Common myeloid progenitor, CD34-positive (primary cell): ENCODE data around the gene MAPK12.

Source experiments
- CTCF ChIA-PET: fragments of 350-600 bp; sonication (Branson Sonifier 250); formaldehyde crosslinking; loops from one replicate; lab custom pipeline; 2021; ENCODE audit warnings: antibody characterized with exemption; lab: Charles Lee
- POLR2A ChIA-PET: fragments of 350-600 bp; sonication (Branson Sonifier 250); formaldehyde crosslinking; loops from one replicate; lab custom pipeline; 2021; ENCODE audit warnings: antibody characterized with exemption; lab: Charles Lee
- DNase-seq, 3 donors: peaks; one replicate each; pipeline versions ENCODE4 v3.0.0 to v3.0.0-alpha.2; 2013
- H3K27ac ChIP-seq, 2 experiments: 1 replicate in 1 of 2; 2 replicates in 1 of 2; pipeline ENCODE4 v1.7.0; 2013; ENCODE audit warnings: inconsistent platforms in 2 of 2, low read length in 2 of 2, mild to moderate bottlenecking in 2 of 2, low read depth in 1 of 2, moderate library complexity in 1 of 2; ENCODE audit not compliant: severe bottlenecking in 2 of 2, insufficient read depth in 1 of 2, poor library complexity in 1 of 2
- H3K27me3 ChIP-seq, 5 experiments: replicated peaks in 2 of 5; 1 replicate in 3 of 5; 2 replicates in 2 of 5; pipeline versions ENCODE4 v1.6.1 to v1.7.0; 2013; ENCODE audit warnings: low read length in 4 of 5, mild to moderate bottlenecking in 2 of 5, moderate library complexity in 2 of 5, inconsistent platforms in 1 of 5; ENCODE audit not compliant: insufficient read depth in 5 of 5, control insufficient read depth in 4 of 5
- H3K36me3 ChIP-seq, 4 experiments: 1 replicate in 2 of 4; 2 replicates in 2 of 4; pipeline versions ENCODE4 v1.6.1 to v1.7.0; 2013; ENCODE audit warnings: low read length in 3 of 4, control low read depth in 1 of 4, mild to moderate bottlenecking in 1 of 4; ENCODE audit not compliant: control insufficient read depth in 4 of 4, insufficient read depth in 4 of 4
- H3K4me1 ChIP-seq, 4 experiments: 1 replicate in 3 of 4; 2 replicates in 1 of 4; pipeline versions ENCODE4 v1.6.1 to v1.7.1; 2013; ENCODE audit warnings: low read length in 3 of 4, mild to moderate bottlenecking in 3 of 4, control low read depth in 1 of 4, inconsistent platforms in 1 of 4, moderate library complexity in 1 of 4; ENCODE audit not compliant: control insufficient read depth in 4 of 4, insufficient read depth in 4 of 4; ENCODE audit errors: control extremely low read depth in 1 of 4
- H3K4me3 ChIP-seq, 7 experiments: 1 replicate in 4 of 7; 2 replicates in 3 of 7; pipeline versions ENCODE4 v1.5.1 to v1.7.0; 2013; ENCODE audit warnings: mild to moderate bottlenecking in 7 of 7, low read length in 6 of 7, moderate library complexity in 6 of 7, inconsistent platforms in 2 of 7, low read depth in 2 of 7, control low read depth in 1 of 7; ENCODE audit not compliant: insufficient read depth in 4 of 7, control insufficient read depth in 1 of 7; ENCODE audit errors: extremely low read depth in 1 of 7
- H3K9me3 ChIP-seq, 5 experiments: 1 replicate in 4 of 5; 2 replicates in 1 of 5; pipeline versions ENCODE4 v1.6.1 to v1.7.1; 2013; ENCODE audit warnings: low read length in 4 of 5, mild to moderate bottlenecking in 2 of 5, inconsistent platforms in 1 of 5, low read depth in 1 of 5, moderate library complexity in 1 of 5; ENCODE audit not compliant: control insufficient read depth in 4 of 5, insufficient read depth in 2 of 5; ENCODE audit errors: control extremely low read depth in 1 of 5
- WGBS: methylation state at CpG from one replicate; pipeline ENCODE4 v1.1.5; 2013; ENCODE audit not compliant: insufficient coverage; 5-methylcytosine and 5-hydroxymethylcytosine counted together

The MAPK12 gene

DNA sequence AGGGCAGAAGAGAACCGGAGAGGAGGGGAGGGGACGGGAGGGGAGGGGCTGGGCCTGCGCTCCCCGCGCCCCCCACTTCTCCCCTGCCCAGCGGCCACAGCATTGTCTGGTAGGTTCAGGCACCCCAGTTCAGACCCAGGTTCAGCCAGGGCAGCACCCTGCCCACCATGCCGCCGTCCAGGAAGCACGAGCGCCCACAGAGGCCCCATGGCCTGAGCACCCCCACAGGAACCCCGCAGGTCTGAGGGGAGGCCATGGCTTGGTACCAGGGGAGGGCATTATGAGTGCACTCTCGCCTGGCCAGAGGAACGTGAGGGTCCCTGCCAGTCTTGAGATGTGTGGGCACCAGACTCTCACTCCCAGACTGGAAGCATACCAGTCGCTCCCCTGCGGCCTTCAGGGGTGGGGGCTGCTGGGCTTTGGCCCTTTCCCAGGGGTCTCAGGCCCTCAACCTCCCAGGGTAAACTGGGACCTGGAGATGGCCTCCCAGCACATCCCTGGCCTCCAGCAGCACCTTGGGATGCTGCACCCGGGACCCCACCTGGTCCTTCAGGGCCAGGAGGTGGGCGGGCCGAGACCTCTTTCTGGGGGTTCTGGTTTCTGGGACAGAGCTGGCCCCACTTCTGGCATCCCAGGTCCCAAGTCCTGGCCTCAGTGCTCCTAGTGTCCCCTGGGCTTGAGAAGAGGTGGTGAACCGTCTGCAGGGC lies 46.6 kb upstream of the MAPK12 start:
- peak overlapping the region in 1 of 2 experiments; percentile 34 for H3K27ac ChIP-seq
- ChIA-PET CTCF (interaction anchor here (1.7 to 4.3 kb wide), 3 partner anchors 20 to 35 kb away, joined by 3 to 24 read pairs (median 15); partner anchors contain the start of gene DENND6B), POLR2A (interaction anchor here (1.4 to 2.2 kb wide), 2 partner anchors 14 to 18 kb away, joined by 5 to 6 read pairs; no protein-coding TSS in a partner anchor)
- DNase-seq = peak in 1 of 3 donors; percentile 50
- H3K9me3 ChIP-seq = no peaks in the 10 kb centered on the region
- peaks cover 0 to 68% (median 60%) of the 10 kb centered on the region in 4 experiments for H3K4me1 ChIP-seq
- peak overlapping the region in 3 of 7 experiments; percentile 40 to 52 (median 52) for H3K4me3 ChIP-seq
- 27% methylated on average over 15 of the region's 19 CpGs for WGBS
- peaks cover 0 to 5% (median 2%) of the 10 kb centered on the region in 4 experiments for H3K36me3 ChIP-seq
- H3K27me3 ChIP-seq = no peaks in the 10 kb centered on the region

DNA sequence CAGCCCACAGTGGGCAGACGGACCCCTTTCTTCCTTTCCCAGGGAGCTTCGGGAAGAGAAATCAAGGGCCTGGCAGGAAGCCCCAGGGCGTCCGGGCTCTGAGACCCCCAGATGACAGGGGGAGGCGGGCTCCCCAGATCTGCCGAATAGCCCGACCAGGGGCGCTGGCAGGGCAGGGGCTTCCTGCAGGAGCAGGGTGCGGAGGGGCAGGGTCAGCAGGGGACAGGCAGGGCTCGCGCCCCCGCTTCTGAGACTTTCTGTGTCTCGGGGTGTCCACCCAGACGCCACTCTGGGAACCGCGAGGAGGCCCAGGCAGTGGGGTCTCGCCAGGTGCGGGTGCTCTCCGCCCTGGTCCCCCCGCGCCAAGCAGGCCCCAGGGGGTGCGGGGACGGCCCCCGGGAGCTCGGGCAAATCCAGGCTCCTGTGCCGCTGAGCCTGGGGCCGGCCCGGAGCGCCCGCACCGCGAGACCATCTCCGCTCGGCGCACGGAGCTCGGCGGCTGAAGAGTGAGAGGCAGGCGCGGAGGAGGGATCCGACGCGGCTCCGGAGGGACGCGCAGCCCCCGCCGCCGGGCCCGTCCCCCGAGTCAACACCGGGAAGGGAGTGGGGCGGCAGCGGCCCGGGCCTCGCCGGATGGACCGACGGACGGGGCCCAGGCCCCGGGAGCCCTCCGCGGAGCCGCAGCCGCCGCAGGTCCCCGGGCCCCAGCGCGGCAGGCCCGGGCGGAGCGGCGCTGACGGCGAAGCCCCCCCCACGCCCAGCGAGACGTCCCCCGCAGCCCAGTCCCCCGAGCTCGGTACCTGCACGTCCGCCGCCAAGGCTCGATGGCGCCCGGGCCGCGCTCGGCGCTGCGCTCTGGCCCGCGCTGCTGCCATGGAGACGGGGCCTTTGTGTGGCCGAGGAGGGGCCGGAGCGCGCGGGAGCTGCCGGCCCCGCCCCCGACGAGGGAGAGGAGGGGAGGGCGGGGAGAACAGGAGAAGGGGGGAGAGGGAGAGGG lies 45.6 kb upstream of the MAPK12 start, which contains the start of gene PLXNB2:
Gene PLXNB2 (minus strand): TSS at position 894 of the 997 bp plus-strand sequence. CDS start 17,062 bp downstream, outside the sequence.
- peak within 1 kb of the TSS; percentile 59 to 86 (median 80) for H3K4me3 ChIP-seq
- ChIA-PET CTCF (interaction anchor here (0.6 to 5.3 kb wide), 7 partner anchors 10 to 54 kb away, joined by 3 to 37 read pairs (median 9); partner anchors contain the start of gene DENND6B), POLR2A (interaction anchor here (0.5 to 6.2 kb wide), 5 partner anchors 8 to 31 kb away, joined by 3 to 33 read pairs (median 5); no protein-coding TSS in a partner anchor)
- peak within 1 kb of the TSS; percentile 40 to 71 for H3K27ac ChIP-seq
- peaks cover 0 to 4% (median 2%) of the 10 kb centered on the region in 4 experiments for H3K36me3 ChIP-seq
- peaks cover 0 to 75% (median 66%) of the 10 kb centered on the region in 4 experiments for H3K4me1 ChIP-seq
- 0% methylated on average over 70 of the region's 105 CpGs for WGBS
- no peaks in the 10 kb centered on the region for H3K9me3 ChIP-seq
- DNase-seq = peak; percentile 52 to 76 (median 71)
- no peaks in the 10 kb centered on the region for H3K27me3 ChIP-seq

DNA sequence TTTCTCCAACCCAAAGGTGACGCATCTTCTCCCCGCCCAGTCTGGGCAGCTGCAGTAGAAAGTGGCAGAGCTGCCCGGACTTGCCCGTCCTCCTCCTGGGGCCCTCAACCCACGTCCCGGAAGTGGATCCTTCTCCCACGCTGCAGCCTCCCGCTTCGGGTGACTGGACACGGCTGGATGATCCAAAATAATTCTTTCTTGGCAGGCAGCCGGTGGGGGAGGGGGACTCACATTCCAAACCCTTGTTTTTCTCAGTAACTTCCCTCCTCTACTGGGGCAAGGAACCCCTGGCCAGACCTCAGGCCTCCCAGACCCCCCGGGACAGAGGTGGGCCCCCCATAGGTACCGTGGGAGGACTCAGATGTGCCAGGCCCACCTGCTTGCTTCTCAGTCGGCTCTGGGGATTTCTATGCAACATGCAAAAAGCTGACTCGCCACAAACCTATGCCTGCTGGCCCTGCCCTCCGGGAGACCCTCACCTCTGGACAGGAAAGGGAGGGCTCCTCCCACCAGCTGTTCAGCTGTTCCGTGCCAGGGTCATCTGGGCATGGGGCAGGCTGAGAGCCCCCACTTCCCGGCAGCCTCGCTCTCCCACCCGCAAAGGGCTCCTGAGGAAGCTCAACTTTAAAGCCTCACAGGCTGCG lies 44.6 kb upstream of the MAPK12 start:
- peak overlapping the region; percentile 5 to 86 (median 80) for H3K4me3 ChIP-seq
- 18% methylated on average over 15 of the region's 21 CpGs for WGBS
- ChIA-PET POLR2A (interaction anchor here (2.2 to 6.2 kb wide), 2 partner anchors 9 to 12 kb away, joined by 5 to 33 read pairs; no protein-coding TSS in a partner anchor), CTCF (interaction anchor here (0.7 to 5.3 kb wide), 9 partner anchors 9 to 53 kb away, joined by 3 to 37 read pairs (median 5); partner anchors contain the start of gene DENND6B)
- no peaks in the 10 kb centered on the region for H3K9me3 ChIP-seq
- H3K27me3 ChIP-seq = no peaks in the 10 kb centered on the region
- H3K4me1 ChIP-seq = peaks cover 0 to 85% (median 76%) of the 10 kb centered on the region in 4 experiments
- DNase-seq = peak in 1 of 3 donors; percentile 18
- peaks cover 0 to 2% (median 0%) of the 10 kb centered on the region in 4 experiments for H3K36me3 ChIP-seq
- H3K27ac ChIP-seq = peak overlapping the region in 1 of 2 experiments; percentile 68

DNA sequence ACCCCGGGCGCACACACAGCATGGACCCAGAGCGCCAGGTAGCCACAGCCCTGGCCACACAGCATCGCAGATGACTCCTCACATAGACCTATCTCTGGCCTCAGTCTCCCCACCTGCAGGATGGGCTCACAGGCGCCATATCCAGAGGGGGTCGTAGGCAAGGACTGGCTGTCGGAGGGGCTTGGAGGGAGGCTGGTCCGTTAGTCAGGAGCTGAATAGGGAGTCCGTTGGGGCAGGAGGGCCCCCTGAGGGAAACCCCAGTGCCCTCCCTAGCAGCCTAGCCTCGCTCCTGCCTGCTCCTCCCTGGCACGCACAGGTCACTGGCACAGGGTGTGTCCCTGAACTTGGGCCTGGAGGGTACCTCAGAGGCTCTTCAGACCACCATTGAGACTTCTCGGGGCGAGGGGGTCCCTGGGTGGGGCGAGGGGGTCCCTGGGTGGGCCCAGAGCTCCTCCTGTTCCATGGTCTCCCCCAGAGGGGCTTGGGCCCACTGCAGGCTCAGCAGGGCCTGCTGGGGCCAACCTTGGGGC lies 44.0 kb upstream of the MAPK12 start:
- CTCF ChIA-PET = interaction anchor here (0.7 to 6.0 kb wide), 10 partner anchors 8 to 36 kb away, joined by 3 to 37 read pairs (median 7); partner anchors contain the start of gene DENND6B
- H3K4me1 ChIP-seq = peaks cover 0 to 88% (median 82%) of the 10 kb centered on the region in 4 experiments

DNA sequence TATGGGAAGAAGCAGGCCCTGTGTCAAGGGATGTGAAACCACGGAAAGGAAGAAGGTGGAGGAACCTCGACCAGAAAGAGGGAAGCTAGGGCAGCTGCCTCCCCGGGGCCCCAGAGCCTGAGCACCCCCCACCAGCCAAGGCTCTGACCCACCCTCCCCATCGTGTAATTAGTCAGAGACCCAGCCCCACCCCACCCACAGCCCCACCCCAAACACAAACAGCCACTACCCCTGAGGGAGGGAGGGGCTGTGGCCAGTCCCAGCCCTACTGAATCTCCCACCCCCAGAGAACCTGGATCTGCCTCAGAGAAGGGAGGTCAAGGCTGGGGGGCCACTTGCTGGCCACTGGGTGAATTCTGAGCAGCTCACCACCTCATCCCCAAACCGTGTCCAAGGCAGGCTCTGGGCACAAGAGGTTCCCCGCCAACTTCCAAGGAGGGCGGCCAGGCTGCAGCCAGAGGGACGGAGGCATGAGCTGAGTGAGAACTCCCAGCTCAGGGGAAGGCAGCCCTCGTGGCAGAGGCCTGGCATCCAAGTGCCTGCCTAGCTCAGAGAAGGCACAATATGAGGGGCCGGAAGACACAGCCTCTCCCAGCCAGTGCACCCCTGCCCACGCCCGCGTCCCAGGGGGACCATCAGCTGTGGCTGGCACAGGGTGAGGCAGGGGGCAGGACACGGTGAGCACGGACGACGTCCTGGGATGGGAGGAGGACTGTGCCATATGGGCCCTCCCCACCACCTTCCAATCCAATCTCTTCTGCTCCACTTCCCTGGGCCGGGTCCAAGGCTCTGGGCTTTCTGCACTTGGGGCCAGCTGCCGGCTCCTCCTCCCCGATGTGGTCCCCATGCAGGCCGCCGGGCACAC lies 43.3 kb upstream of the MAPK12 start:
- H3K4me3 ChIP-seq = peak overlapping the region in 4 of 7 experiments; percentile 26 to 86 (median 80)
- 80% methylated on average over 19 of the region's 22 CpGs for WGBS
- POLR2A ChIA-PET = interaction anchor here (2.1 to 6.2 kb wide), 2 partner anchors 10 to 11 kb away, joined by 24 to 33 read pairs; no protein-coding TSS in a partner anchor
- H3K36me3 ChIP-seq = peaks cover 0 to 6% (median 0%) of the 10 kb centered on the region in 4 experiments
- H3K27ac ChIP-seq = peak overlapping the region in 1 of 2 experiments; percentile 14
- H3K4me1 ChIP-seq = peaks cover 0 to 90% (median 86%) of the 10 kb centered on the region in 4 experiments
- no peaks in the 10 kb centered on the region for H3K27me3 ChIP-seq
- CTCF ChIA-PET = interaction anchor here (1.0 to 6.0 kb wide), 11 partner anchors 11 to 54 kb away, joined by 3 to 37 read pairs (median 9); partner anchors contain the start of genes DENND6B and HDAC10
- H3K9me3 ChIP-seq = no peaks in the 10 kb centered on the region
- peak in 1 of 3 donors; percentile 44 for DNase-seq

More for the DNA sequence above, 44.0 kb upstream of the MAPK12 start:
- WGBS = 95% methylated on average over 9 of the region's 14 CpGs
- DNase-seq = no peak
- peak overlapping the region in 1 of 2 experiments; percentile 64 for H3K27ac ChIP-seq
- peak overlapping the region in 6 of 7 experiments; percentile 5 to 86 (median 80) for H3K4me3 ChIP-seq
- no peaks in the 10 kb centered on the region for H3K27me3 ChIP-seq
- no peaks in the 10 kb centered on the region for H3K9me3 ChIP-seq
- peaks cover 0 to 6% (median 0%) of the 10 kb centered on the region in 4 experiments for H3K36me3 ChIP-seq
- POLR2A ChIA-PET = interaction anchor here (2.1 to 6.2 kb wide), 2 partner anchors 9 to 12 kb away, joined by 24 to 33 read pairs; no protein-coding TSS in a partner anchor
